ENCODE results near the gene HVCN1. TPM values are rescaled to one million over a fixed set of nuclear protein-coding genes. Genes with fewer than 3 reads are reported as not detected.
"Not testable (repeated sequence)": the region's sequence is repeated elsewhere in the genome, so short reads cannot be mapped to it uniquely, and the experiment has no call there.

HVCN1 gene
- total RNA-seq, 1 donor from 2014 or later = 29.2 TPM

- Histone ChIP-seq H3K27ac (no peak overlapping the region), H3K9me3 (no peaks in the 10 kb centered on the region), H3K36me3 (peaks cover 8% of the 10 kb centered on the region), H3K27me3 (ENCODE audit: low read depth) (no peaks in the 10 kb centered on the region), H3K4me3 (no peak overlapping the region), H3K4me1 (peaks cover 8% of the 10 kb centered on the region)
- intact Hi-C loops (cut with DNase I) = no loop called here
- DNase-seq = no peak
- no peak for TF ChIP-seq CTCF (IDR thresholded peaks at IDR 0.05)
- ATAC-seq = no peak
Observed at GRCh38 chr12:110615171-110615570, 73.7 kb downstream of the HVCN1 start.

GRCh38 chr12:110613771-110614684, 74.9 kb downstream of the HVCN1 start, which contains the start of gene TCTN1:
TCTN1 (plus strand) TSS chr12:110614129; CDS start chr12:110614183, 54 bp downstream.
- peak within 1 kb of the TSS; percentile 77 for H3K27ac ChIP-seq
- no peaks in the 10 kb centered on the region for H3K27me3 ChIP-seq (ENCODE audit: low read depth)
- ATAC-seq = peak; percentile 100
- no peak for TF ChIP-seq CTCF (IDR thresholded peaks at IDR 0.05)
- H3K9me3 ChIP-seq = no peaks in the 10 kb centered on the region
- peaks cover 8% of the 10 kb centered on the region for H3K4me1 ChIP-seq
- H3K36me3 ChIP-seq = peaks cover 8% of the 10 kb centered on the region
- DNase-seq = peak; percentile 98
- intact Hi-C loops (cut with DNase I) = no loop called here
- H3K4me3 ChIP-seq = peak within 1 kb of the TSS; percentile 67

GRCh38 chr12:110613071-110613770, 75.7 kb downstream of the HVCN1 start:
- Histone ChIP-seq H3K36me3 (peaks cover 8% of the 10 kb centered on the region), H3K4me3 (peak overlapping the region; percentile 67), H3K4me1 (peaks cover 8% of the 10 kb centered on the region), H3K27ac (peak overlapping the region; percentile 77), H3K9me3 (no peaks in the 10 kb centered on the region), H3K27me3 (ENCODE audit: low read depth) (no peaks in the 10 kb centered on the region)
- TF ChIP-seq CTCF (IDR thresholded peaks at IDR 0.05) = no peak
- DNase-seq = no peak
- intact Hi-C loops (cut with DNase I) = no loop called here
- no peak for ATAC-seq

- Histone ChIP-seq H3K27ac (peak overlapping the region; percentile 73), H3K9me3 (no peaks in the 10 kb centered on the region), H3K27me3 (ENCODE audit: low read depth) (no peaks in the 10 kb centered on the region), H3K36me3 (no peaks in the 10 kb centered on the region), H3K4me1 (no peaks in the 10 kb centered on the region), H3K4me3 (peak overlapping the region; percentile 22)
- no peak for TF ChIP-seq CTCF (IDR thresholded peaks at IDR 0.05)
- no peak for DNase-seq
- intact Hi-C loops (cut with DNase I) = no loop called here
- no peak for ATAC-seq
Observed at GRCh38 chr12:110606253-110606611, 82.7 kb downstream of the HVCN1 start.

- peak; percentile 71 to 82 for ATAC-seq
- H3K27ac ChIP-seq; H3K4me1 ChIP-seq; H3K9me3 ChIP-seq; DNase-seq; H3K4me3 ChIP-seq; H3K36me3 ChIP-seq; H3K27me3 ChIP-seq (ENCODE audit: low read depth): not testable (repeated sequence)
- peak; percentile 72 for TF ChIP-seq CTCF (IDR thresholded peaks at IDR 0.05)
- intact Hi-C loops (cut with DNase I) = loop anchor here (5.0 kb wide), 1 partner anchor 90 kb away; no protein-coding TSS in a partner anchor
Observed at GRCh38 chr12:110602085-110602814, 86.7 kb downstream of the HVCN1 start.
